ENCODE data around the gene IGFBP3. TPM values are rescaled to one million over a fixed set of nuclear protein-coding genes. Genes with fewer than 3 reads are reported as not detected.

Gene IGFBP3
- total and polyA plus RNA-seq, 2 of the 13 experiments (the other 11 are each of a cell fraction or from before 2014, with no cell fraction given): 57.5 TPM; not detected in 1

- no peak for TF ChIP-seq ZFP36L2 (CRISPR knock-in tag; IDR thresholded peaks at IDR 0.05)
- peak; percentile 99 for TF ChIP-seq GATAD2A (CRISPR knock-in tag; IDR thresholded peaks at IDR 0.05)
- TF ChIP-seq NPAS2 (CRISPR knock-in tag; IDR thresholded peaks at IDR 0.05; ENCODE audit: borderline replicate concordance): no peak
- TF ChIP-seq FOSL2 (CRISPR knock-in tag; IDR thresholded peaks at IDR 0.05): peak; percentile 95
- TF ChIP-seq ZNF589 (CRISPR knock-in tag; conservative IDR thresholded peaks at IDR 0.05): peak; percentile 80; the same call in 1 of the 2 replicates
- peak; percentile 76 for TF ChIP-seq ZNF724P (CRISPR knock-in tag; IDR thresholded peaks at IDR 0.05; ENCODE audit: borderline replicate concordance)
- TF ChIP-seq ATF6 (CRISPR knock-in tag; conservative IDR thresholded peaks at IDR 0.05): peak; percentile 81; the same call in 1 of the 2 replicates
- TF ChIP-seq ZFAT (CRISPR knock-in tag; conservative IDR thresholded peaks at IDR 0.05): no peak
- TF ChIP-seq MXD1 (CRISPR knock-in tag; IDR thresholded peaks at IDR 0.05): no peak
- TF ChIP-seq KDM5A (IDR thresholded peaks at IDR 0.05; ENCODE audit: borderline replicate concordance, low read length): no peak; the same call in 1 of the 2 replicates
- 0 out of 2 replicates have a peak, but pooled peaks have one; percentile 26 for TF ChIP-seq ZNF276 (CRISPR knock-in tag; IDR thresholded peaks at IDR 0.05; ENCODE audit: low read depth)
- peak; percentile 91 for TF ChIP-seq MEIS1 (CRISPR knock-in tag; IDR thresholded peaks at IDR 0.05; ENCODE audit: borderline replicate concordance)
- TF ChIP-seq GLI4 (CRISPR knock-in tag; IDR thresholded peaks at IDR 0.05; ENCODE audit: borderline replicate concordance): no peak
- TF ChIP-seq BORCS8-MEF2B (CRISPR knock-in tag; IDR thresholded peaks at IDR 0.05): peak; percentile 89
- TF ChIP-seq TFAP4 (IDR thresholded peaks at IDR 0.05; ENCODE audit: borderline replicate concordance, low read depth): peak; percentile 99
- no peak for TF ChIP-seq MBNL3 (CRISPR knock-in tag; conservative IDR thresholded peaks at IDR 0.05)
- TF ChIP-seq EZH2 (conservative IDR thresholded peaks at IDR 0.05; ENCODE audit: low read depth, low read length): no peak
- TF ChIP-seq ONECUT2 (CRISPR knock-in tag; IDR thresholded peaks at IDR 0.05): peak; percentile 99
- peak; percentile 30; the same call in 1 of the 2 replicates for TF ChIP-seq ZHX1 (CRISPR knock-in tag; IDR thresholded peaks at IDR 0.05; ENCODE audit: low read depth)
- peak; percentile 43; the same call in 1 of the 2 replicates for TF ChIP-seq SNAPC5 (CRISPR knock-in tag; IDR thresholded peaks at IDR 0.05; ENCODE audit: borderline replicate concordance)
- peak; percentile 84 for TF ChIP-seq ZNF224 (CRISPR knock-in tag; IDR thresholded peaks at IDR 0.05)
Measured at GRCh38 chr7:45885264-45885882, 35.7 kb downstream of the IGFBP3 start (continued).

All from HepG2 (cell line).